MM.1S (cell line): ENCODE results near the gene TAGLN3.

Source experiments
- EZH2 ChIP-seq: fragments of 300-600 bp; sonication (generic); optimal IDR thresholded peaks from 2 replicates; pipeline ENCODE3; 2017; ENCODE audit warnings: low read depth, mild to moderate bottlenecking, antibody characterized with exemption, low read length, mixed read lengths
- TF ChIP-seq, protein P1 (sequence below): fragments of 300-600 bp; sonication (generic); IDR thresholded peaks from 2 replicates; pipeline ENCODE4 v1.5.1; 2016; ENCODE audit warnings: antibody characterized with exemption, low read length, mixed read lengths

DNA sequence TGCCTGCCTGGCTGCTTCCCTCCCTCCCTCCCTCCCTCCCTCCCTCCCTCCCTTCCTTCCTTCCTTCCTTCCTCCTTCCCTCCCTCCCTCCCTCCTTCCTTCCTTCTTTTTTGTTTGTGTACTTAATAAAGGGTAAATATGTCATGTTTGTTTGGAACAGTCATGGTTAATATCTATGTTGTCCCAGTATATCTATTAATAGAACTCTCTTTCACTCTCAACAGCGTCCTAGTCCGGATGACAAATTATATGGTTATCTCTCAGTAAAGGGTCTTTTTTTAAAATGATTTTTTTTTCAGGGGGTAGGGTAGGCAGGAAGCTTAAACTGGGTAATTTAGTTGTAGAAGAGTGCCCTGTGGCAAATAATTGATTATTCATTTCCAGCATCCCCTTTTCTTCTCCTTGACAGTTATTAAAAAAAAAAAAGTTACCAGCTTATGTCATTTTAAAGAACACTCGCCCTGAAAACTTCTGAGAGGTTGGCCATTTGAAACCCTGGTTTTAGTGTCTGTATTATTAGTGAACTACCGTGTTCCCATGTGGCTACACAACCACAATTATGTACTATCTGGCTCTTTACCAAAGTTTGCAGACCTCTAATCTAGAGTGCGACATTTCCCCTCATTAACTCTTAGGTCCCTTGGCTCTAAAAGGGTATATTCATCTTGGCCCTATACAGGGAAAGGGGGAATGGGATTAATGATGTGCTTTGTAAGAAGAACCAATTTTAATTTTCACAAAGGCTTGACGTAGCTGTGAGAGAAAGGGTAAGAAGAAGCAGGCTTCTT is 13.7 kb downstream of the TAGLN3 start:
- TF ChIP-seq, protein P1, sequence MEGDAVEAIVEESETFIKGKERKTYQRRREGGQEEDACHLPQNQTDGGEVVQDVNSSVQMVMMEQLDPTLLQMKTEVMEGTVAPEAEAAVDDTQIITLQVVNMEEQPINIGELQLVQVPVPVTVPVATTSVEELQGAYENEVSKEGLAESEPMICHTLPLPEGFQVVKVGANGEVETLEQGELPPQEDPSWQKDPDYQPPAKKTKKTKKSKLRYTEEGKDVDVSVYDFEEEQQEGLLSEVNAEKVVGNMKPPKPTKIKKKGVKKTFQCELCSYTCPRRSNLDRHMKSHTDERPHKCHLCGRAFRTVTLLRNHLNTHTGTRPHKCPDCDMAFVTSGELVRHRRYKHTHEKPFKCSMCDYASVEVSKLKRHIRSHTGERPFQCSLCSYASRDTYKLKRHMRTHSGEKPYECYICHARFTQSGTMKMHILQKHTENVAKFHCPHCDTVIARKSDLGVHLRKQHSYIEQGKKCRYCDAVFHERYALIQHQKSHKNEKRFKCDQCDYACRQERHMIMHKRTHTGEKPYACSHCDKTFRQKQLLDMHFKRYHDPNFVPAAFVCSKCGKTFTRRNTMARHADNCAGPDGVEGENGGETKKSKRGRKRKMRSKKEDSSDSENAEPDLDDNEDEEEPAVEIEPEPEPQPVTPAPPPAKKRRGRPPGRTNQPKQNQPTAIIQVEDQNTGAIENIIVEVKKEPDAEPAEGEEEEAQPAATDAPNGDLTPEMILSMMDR, result no peak
- TF ChIP-seq EZH2, result no peak
